CD4-positive, alpha-beta T cell treated with Interleukin-10 for 1 hour (primary cell): ENCODE data around the gene ADGRG4.

Experiments
- DNase-seq: peaks from one replicate; pipeline ENCODE4 v3.0.0-alpha.2; 2020

ADGRG4 gene

DNA sequence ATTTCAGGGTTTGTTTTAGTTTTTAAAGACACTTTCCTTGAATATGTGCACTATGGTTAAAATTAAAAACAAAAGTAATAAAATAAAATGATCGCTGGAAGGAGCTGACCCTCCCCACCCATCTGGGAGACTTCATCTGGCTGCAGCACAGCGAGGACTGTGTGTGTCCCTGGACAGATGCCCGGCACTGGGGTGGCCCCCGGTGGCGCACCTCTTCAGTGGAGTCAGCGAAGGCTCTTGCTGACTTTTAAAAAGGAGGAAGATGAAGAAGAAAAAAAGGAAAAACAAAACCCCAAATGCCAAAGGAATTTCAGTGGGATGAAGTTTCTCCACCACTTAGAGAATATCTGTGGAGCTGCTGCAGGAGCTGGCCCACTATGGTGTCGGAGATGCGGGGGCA lies 5.4 kb upstream of the ADGRG4 start:
- DNase-seq, result no peak

DNA sequence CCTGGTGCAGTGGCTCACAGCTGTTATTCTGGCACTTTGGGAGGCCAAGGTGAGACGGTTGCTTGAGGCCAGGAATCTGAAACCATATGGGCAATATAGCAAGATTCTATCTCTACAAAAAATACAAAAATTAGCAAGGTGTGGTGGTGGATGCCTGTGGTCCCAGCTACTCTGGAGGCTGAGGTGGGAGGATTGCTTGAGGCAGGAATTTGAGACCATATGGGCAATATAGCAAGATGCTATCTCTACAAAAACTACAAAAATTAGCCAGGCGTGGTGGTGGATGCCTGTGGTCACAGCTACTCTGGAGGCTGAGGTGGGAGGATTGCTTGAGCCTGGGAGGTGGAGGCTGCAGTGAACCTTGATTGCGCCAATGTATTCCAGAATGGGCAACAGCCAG lies 2.3 kb downstream of the ADGRG4 start:
- DNase-seq, result no peak

DNA sequence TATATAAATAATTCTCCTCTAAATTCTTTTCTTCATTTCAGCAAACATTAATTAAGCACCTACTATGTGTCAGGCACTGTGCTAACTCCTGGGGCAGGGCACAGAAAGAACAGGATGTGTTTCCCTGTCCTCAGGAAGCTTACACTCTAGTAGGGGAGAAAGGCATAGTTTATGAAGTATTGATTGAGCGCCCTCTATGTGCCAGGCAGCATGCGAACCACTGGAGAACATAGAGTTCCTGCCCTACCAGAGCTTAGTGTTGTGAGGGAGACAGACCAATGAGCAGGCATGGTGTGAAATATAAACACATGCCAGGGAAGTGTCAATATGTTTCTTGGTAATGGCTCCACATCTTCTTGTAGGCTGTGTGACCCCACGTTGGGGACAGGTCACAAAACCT lies 3.7 kb downstream of the ADGRG4 start:
- no peak for DNase-seq

DNA sequence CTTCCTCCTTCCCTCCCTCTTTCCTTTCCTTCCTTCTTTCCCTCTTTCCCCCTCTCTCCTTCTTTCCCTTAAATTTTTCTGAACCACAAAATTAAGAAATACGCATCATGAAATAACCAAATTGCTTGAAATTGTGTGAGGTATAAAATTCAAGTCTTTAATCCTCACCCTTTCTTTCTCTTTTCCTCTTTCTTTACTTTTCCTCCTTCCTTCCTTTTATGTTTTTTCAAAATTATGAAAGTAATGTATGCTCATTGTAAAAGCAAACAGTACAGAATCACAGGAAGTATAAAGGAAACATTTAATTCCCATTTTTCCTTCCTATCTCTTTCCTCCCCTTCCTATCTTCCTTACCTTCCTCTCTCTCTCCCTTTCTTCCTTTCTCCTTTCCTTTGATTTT lies 5.4 kb downstream of the ADGRG4 start:
- DNase-seq, result no peak

DNA sequence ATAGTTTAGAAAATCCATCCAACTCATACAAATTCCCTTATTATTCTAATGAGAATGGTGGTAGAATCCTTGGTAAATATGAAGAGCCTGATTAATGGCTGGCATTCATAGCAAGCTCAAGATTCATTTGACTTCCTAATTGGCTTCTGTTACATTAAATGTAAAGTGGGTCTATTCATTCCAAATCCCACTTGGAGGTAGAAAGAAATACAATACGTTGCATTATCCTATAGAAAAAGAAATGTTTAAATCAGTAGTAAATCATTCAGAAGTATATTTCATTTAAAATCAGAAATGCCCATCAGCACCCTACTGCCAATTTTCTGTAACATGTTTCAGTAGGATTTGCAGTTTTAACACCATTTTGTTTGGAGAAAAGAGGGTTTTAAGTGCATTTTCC lies 6.7 kb downstream of the ADGRG4 start:
- no peak for DNase-seq

DNA sequence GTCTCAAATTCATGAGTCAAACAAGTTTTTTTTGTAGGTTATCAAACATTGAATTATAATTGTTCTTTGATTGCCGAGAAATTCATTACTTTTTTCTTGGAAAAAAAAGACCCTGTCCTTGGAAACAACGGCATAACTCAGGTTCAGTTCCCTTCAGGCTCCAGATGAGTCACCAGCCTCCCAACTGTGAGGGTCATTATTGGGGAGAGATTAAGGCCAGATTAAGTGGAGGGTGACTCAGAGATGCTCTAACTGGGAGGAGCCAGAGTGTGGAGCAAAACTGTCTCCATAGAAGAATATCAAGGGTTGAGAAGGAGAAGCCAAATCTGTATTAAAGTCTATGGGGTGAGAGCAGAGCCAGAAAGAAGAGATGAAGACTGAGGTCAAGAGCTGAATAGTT lies 9.6 kb downstream of the ADGRG4 start:
- DNase-seq, result no peak

DNA sequence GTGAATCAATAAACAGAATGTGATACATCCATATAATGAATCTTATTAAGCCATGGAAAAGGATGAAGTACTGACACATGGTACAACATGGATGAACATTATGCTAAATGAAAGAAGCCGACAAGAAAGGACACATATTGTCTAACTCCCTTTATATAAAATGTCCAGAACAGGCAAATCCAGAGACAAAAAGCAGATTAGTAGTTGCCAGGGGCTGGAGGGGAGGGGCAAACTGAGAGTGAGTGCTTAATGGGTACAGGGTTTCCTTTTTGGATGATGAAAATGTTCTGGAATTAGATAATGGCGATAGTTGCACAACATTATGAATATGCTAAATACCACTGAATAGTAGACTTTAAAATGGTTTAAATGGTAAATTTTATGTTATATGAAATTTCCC lies 17.4 kb downstream of the ADGRG4 start:
- DNase-seq, result no peak

DNA sequence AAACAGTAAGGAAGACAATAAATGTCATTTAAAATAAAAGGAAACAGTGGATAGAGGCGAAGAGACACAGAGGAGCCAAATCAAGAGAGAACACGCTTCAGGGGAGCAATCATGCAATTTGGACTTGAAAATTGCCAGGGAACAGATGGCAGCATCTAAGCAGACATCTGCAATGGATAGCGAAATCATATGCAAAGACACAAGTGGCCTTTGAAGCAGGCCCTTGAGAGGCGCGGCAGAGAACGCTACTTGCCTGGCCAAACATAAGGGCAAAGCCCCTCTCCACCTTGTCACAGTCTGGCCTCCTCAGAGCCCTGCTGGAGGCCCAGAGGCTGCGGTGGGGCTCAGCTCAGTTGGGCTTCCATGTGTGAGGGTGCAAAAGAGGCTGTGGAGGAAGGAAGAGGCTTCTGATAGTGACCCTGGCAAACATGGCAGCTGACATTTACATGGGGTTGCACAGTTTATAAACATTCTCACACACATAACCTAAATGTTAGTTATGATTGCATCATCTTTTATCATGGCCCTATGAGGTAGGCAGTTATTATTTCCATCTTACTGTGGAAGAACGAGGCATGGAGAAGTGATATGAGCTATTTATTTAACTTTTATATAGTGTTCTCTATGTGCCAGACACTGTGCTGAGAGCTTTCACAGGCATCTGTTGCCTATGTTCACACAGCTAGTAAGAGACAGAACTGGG lies 18.3 kb downstream of the ADGRG4 start:
- DNase-seq, result no peak

DNA sequence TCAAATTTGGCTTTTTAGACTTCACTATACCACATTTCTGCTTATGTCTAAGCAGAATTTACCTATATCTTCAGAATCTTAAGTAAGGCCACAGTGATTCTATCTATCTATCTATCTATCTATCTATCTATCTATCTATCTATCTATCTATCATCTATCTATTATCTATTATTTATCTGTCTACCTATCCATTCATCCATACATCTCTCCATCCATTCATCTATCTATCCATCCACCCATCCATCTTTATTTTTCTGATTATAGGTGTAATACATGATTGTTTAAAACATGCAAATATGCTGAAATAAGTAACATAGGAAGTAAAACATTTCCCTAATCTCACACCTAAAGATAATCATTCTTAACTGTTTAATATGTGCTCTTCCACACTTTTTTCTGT lies 18.8 kb downstream of the ADGRG4 start:
- no peak for DNase-seq

DNA sequence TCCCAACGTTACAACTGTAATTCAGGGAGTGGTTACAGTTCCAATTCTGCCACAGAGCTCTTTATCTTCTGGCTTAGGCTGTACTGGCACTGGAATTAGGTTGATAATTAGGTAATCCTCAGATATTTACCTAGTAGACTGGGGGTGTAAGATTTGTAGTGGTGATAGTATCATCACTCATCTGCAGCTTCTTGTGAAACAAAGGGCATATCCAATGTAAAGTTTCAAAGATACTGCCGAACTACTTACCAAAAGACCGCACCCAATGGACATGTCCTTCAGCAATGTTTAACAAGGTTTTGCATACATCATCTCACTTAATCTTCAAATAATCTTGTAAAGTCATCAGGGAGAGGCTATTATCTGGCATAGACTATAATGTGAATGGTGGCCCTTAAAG lies 20.8 kb downstream of the ADGRG4 start:
- DNase-seq, result no peak

DNA sequence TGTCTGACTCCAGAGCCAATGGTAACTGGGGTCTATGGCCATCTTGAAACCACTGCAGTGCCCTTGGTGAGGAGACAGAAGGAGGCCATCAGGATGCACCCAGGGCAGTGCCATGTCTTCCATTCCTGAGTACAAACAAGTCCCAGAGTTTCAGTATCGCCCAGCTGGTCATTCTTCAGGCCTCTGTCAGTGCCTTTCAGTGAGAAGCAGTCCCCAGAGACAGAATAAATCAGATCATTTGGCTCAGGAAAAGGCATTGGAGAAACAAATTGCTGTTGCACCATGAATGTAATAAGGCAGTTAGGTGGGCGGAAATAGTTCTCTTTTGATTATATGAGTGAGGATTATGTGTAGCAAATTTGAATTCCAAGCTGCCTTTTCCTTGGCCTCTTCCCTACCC lies 21.3 kb downstream of the ADGRG4 start:
- DNase-seq, result no peak

DNA sequence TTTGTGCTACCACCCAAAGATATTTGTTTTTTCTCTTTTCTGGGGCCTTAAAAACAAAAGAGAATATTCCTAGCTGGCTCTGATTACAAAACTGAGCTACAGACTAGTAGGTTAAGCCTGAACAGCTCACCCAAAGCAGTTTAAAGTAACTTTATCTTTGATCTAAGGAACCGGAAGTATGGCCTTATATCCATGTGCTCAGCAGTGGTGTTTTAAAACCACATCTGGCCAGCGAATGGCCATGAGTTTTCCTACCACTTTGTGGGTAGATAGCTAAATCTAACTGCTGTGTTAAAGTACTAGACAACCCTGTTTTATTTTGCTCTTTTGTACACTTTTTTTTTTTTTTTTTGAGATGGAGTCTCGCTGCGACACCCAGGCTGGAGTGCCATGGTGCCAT lies 24.6 kb downstream of the ADGRG4 start:
- DNase-seq, result no peak

DNA sequence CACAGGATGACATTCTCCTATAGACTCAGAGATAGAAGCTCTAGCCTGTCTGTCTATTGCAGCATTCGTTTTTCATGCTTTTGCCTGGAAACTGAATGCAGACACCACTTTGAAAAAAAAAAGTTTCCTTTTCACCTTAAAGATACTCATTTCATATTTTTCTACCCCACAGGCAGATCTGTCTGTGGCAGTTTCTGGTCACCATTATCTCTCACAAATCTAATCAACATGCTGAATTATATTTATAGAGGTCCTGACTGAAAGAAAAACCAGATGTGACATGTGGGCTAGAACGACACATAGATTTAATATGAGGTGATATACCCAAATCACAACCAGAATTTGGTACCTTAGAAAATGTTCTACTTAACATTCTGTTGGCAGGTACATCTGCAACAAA lies 28.2 kb downstream of the ADGRG4 start:
- DNase-seq, result no peak

DNA sequence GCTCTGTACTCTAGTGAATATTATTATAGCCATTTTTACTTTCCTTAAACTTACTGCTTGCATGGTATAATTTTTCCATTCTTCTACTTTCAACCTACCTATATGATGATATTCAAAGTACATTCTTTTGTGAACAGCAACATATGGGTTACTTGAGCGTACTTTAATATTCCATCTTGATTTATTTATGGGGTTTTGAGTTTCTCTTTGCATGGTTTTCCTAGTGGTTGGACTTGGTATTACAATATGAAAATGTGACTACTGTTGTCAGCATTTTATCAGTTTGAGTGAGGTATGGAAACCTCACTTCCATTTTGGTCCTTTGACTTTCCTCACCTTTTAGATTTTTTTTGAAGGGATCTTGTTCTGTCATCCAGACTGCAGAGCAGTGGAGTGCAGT lies 35.9 kb downstream of the ADGRG4 start:
- no peak for DNase-seq

DNA sequence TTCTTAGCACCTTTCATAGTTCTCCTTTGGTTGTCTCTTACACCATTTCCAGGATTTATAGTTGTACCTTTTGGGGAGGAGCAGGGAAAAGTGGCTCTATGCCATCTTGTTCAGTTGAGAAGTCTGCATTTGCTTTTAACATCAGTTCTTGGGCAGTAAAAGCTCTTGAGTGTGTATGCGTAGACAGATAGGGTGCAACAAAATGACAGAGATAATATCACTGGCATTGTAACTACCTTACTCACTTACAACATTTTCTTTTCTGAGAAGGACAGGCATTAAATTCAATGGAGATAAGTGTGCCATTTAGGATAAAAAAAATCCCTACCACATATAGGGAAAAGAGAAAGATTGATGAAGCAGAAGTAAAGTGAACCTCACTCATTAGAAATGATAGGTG lies 38.9 kb downstream of the ADGRG4 start:
- no peak for DNase-seq

DNA sequence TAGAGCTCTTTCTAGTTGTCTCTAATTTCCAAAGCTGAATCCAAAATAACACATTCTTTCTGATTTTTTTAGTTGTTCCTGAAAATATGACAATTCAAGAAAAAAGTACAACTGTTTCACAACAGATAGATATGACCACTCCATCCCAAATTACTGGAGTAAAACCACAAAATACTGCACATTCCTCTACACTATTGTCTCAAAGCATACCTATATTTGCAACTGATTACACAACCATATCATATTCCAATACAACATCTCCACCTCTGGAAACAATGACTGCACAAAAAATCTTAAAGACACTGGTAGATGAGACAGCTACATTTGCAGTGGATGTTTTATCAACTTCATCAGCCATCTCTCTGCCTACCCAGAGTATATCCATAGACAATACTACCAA lies 43.6 kb downstream of the ADGRG4 start:
- no peak for DNase-seq

DNA sequence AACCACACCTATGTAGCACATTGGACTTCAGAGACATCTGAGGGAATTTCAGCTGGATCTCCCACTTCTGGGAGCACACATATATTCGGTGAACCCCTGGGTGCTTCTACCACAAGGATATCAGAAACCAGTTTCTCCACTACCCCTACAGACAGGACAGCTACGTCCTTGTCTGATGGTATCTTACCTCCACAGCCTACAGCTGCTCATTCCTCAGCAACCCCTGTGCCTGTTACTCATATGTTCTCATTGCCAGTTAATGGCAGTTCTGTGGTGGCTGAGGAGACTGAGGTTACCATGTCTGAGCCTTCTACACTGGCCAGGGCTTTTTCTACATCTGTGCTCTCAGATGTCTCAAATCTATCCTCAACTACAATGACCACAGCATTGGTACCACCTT lies 45.7 kb downstream of the ADGRG4 start:
- DNase-seq, result no peak

DNA sequence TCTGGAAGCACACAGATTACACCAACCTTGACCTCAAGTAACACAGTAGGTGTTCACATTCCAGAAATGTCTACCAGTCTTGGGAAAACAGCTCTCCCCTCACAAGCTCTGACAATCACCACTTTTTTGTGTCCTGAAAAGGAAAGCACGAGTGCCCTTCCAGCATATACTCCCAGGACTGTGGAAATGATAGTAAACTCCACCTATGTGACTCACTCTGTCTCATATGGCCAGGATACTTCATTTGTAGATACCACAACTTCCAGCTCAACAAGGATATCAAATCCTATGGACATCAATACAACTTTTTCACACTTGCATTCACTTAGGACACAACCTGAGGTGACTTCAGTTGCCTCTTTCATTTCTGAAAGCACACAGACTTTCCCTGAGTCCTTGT lies 46.9 kb downstream of the ADGRG4 start:
- DNase-seq, result no peak

DNA sequence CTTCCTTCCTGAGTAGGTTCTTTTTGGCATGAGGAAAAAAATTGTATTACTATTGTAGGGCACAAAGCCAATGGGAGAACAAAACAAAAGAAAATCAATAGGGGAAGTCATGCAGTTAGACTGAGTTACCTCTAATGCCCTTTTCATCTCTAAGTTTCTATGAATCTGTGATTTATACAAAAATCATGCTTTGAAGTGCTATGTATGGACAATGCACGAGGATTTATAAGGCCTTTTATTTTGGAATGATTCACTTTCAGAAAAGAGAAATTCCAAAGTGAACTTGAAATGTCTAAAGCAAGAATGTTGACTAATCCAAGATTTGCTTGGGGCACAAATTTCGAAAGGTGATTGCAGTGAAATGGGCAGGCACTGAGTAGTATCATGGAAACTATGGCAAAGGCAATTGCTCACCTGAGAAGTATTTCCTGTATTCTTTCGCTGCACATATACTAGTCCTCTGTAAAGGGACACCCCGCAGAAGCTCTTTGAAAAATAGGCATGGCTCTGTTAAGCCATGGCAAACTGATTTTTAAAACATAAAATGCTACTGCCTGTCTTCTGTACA lies 52.8 kb downstream of the ADGRG4 start:
- DNase-seq, result no peak

DNA sequence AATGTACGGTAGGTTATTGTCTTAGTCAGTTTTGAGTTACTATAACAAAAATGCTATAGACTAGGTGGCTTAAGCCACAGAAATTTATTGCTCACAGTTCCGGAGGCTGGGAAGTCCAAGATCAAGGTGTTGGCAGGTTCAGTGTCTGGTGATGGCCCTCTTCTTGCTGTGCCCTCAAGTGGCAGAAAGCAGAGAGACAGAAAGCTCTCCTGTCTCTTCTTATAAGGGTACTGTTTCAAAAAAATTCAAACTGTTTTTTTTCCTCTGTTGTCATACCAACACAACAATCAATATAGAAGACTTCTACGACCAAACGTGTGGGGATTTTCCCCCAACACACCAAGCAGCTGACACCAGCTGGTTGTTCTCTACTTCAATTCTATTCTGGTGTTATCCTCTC lies 53.4 kb downstream of the ADGRG4 start:
- DNase-seq, result no peak

DNA sequence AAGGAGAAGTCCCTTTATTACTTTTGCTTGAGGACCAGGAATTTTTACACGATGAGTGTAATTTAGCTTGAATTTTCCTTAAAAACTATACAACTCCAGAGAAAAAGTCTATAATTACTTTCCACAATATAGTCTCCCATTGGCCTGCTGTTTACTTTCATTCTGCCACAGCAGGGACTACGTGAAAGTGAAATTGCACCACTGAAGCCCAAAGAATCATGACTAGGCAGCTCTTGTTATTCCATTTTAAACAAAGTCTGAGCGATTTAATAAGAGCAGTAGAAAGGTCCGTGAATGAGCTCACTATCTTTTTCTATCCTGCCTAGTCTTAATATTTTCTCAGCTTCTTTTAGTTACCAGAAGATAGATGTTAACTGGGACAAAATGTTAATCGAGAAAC lies 68.6 kb downstream of the ADGRG4 start:
- DNase-seq, result no peak

DNA sequence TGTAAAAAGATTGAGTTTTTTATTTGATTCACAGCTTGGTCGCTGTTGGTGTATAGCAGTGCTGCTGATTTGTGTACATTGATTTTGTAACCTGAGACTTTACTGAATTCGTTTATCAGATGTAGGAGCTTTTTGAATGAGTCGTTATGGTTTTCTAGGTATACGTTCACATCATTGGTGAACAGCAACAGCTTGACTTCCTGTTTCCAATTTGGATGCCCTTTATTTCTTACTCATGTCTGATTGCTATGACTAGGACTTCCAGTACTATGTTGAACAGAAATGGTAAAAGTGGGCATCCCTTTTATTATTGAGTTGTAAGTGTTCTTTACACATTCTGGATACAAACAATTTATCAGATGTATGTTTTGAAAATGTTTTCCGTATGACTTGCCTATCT lies 76.0 kb downstream of the ADGRG4 start:
- DNase-seq, result no peak

DNA sequence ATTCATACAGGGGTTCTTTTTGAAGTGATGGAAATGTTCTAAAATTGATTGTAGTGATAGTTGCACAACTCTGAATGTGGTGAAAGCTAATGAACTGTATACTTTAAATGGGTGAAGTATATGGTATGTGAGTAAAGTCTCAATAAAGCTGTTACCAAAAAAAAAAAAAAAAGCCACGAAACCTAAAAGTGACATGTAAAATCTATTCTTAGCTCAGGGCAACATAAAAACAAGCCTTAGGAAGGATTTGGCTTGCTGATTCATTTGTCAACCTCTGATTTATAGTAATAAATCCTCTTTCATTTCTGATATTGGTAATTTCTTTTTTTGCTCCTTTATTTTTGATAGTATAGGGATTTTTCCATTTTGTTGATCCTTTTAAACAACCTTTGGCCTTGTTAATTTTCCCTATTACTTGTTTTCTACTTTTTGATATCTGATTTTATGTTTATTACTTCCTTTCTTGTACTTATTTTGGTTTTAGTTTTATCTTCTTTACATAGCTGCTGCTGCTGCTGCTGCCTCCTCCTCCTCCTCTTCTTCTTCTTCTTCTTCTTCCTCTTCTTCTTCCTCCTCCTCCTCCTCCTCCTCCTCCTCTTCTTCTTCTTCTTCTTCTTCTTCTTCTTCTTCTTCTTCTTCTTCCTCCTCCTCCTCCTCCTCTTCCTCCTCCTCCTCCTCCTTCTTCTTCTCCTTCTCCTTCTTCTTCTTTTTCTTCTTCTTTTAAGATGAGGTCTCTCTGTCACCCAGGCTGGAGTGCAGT lies 79.4 kb downstream of the ADGRG4 start:
- DNase-seq, result no peak

DNA sequence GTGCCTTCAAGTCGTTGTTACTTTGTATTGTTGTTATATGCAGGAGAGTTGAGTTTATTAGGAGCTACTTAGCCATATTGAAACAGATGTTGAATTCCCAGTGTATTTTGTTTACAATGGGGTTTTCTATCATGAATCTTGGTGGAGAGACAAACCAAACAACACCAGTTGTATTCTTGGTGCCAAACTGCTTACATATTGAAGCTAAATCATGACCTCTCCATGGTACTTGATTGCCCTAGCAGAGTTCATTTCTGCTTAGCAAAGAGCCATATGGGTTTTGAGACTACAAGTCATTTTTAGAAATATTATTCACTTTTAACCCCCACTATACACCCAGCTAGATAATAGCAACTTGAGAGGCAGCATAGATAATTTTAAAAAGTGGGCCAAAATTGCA lies 85.4 kb downstream of the ADGRG4 start:
- DNase-seq, result no peak

DNA sequence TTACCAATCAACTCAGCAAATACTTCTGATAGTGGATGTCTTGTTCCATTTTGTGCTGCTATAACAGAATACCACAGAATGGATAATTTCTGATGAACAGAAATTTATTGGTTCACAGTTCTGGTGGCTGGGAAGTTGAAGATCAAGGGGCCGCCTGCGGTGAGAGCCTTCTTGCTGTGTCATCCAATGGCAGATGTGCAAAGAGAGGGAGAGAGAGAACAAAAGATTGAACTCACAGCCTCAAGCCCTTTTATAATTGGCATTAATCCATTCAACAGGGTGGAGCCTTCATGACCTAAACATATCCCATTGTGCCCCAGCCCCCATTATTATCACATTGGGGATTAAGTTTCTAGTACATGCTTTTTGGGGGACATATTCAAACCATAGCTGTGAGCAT lies 86.1 kb downstream of the ADGRG4 start:
- no peak for DNase-seq
